Stimulated activated CD4-positive, alpha-beta T cell treated with anti-CD3 and anti-CD28 coated beads, Interleukin-4, amount 100 ng/mL, for 48 hours (primary cell): ENCODE measurements around the gene TRIM14.
"Not testable (repeated sequence)": the region's sequence is repeated elsewhere in the genome, so short reads cannot be mapped to it uniquely, and the experiment has no call there.

ENCODE experiments used
- DNase-seq, 2 donors: peaks; one replicate each; pipeline ENCODE4 v3.0.0-alpha.2; 2020; ENCODE audit warnings: low read depth in 2 of 2

The TRIM14 gene

DNA sequence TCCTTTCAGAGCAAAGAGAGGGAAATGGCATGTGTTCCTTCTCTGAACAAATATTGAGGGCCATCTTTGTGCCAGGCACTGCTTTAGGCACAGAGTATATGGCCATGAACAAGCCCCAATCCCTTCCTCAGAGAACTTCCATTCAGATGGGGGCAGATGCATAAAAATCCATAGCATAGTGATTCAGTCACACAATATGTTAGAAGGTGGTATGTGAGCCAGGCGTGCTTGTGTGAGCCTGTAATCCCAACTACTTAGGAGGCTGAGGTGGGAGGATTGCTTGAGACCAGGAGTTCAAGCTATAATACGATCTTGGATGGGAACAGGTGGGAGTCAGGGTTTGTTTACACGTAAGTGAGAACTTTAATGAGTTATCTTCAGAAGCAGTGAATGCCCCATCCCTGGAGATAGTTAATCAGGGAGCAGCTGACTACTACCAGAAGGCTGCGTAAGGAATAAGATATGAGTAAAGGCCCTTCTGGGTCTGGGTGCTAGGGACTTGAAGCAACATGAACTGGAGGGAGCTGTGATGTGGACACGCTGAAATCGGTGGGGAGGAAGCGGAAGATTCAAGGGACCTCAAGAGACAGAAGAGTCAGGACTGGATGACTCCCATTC lies 35.3 kb downstream of the TRIM14 start:
- DNase-seq: no peak

DNA sequence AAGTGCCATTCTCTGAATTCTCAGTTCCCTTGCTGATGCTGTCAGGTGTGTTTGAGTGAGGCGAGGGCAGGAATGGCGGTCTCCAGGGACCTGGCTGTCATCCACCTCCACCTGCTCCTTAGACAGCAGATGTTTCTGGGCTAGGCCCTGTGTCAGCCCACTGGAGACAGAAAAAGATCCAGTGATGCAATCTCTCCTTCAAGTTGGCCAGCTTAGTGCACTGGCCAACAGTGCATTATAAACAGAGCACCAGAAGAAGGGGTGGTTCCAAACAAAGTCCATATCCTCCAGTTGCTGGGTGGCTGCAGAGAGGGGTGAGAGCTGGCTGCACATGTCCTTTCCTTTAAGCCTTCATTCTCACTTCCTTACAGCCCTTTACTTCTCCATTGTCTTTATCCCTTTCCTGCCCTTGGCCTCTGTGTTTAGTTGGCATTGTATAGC lies 35.9 kb downstream of the TRIM14 start:
- DNase-seq: no peak

DNA sequence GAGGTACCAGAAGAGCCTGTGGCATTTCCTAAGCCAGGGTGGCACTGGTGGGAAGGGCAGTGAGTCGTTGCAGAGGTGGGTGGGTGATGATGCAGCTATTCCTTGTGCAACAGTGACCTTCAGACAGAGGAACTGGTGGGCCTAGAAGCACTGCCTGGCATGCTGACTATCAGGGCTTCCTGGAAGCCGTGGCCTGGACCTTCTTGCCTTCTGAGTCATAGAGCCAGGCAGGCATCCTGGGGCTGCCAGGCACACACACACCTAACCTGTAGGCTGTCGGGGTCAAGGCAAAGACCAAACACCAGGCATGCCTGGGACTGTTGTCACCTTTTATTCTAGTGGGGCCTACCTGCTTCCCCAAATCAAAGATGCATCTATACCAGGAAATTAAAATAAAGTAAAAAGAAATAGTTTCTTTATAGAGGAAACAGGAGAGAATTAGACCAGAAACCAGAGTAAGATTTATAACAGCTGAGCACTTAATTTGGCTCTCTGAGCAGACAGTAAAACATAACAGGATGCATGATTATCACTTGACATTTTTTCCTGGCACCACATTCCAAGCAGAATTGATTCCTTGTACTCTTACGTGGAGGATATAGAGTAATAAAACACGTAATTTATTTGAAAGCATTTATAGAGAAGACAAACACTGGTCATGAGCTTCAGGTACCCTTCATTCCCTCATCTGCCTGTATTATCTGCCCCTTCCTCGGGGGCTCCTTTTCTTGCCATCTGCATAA lies 37.4 kb downstream of the TRIM14 start:
- DNase-seq: peak; percentile 23 to 32

DNA sequence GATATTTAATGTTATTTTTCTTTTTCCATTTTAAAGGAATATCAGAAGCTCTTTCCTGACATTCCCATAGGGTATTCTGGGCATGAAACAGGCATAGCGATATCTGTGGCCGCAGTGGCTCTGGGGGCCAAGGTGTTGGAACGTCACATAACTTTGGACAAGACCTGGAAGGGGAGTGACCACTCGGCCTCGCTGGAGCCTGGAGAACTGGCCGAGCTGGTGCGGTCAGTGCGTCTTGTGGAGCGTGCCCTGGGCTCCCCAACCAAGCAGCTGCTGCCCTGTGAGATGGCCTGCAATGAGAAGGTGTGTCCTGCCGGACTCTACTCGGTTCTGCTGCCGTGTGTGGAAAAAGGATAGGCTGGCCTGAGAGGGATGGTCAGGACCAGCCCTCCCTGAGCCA lies 38.2 kb downstream of the TRIM14 start:
- no peak for DNase-seq

DNA sequence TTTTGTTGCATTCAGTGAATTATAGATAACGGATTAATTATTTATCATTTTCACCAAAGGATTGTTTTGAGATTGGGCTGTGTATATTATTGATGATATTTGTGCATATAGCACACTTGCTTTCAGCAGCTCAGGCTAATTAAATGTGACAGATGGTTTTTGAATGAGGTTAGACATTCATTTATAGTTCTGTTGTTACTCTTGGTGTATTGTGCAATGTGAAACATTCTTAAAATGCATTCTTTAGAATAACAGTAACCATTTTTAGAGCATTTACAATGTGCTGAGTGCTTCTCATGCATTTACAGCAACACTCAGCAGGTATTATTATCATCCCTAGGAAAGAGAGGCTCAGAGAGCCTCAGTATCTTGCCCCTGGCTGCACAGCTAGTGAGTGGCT lies 38.7 kb downstream of the TRIM14 start:
- no peak for DNase-seq

DNA sequence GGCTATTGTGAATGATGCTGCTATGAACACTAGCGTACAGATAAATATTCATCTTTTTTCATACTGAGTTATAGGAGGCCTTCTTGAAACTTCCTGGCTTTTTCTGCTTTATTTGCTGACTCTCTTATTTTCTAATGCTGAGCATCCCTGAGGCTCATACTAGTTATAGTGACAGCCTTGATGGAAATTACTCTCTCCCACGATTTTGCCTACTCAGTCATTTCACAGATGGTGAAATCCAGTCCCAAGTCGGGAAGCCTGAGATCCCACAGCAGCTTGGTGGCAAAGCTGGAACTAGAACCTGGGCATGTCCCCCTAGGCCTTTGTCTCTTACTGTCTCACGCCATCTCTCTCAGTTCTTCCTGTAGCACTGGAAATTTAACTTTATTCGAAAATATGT lies 40.1 kb downstream of the TRIM14 start:
- no peak for DNase-seq

DNA sequence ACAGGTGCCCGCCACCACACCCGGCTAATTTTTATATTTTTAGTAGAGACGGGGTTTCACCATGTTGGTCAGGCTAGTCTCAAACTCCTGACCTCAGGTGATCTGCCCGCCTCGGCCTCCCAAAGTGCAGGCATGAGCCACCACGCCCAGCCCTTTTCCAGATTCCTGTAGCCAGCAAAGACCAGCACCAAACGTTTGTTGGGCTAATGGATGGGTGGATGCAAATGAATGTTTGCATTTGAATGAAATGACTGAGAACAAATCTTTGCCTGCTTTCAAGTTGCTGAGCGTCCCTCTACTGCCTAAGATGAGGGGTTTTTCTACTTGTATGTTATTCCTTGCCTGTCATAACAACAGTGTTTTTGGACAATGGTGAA lies 42.5 kb downstream of the TRIM14 start:
- DNase-seq: not testable (repeated sequence)

DNA sequence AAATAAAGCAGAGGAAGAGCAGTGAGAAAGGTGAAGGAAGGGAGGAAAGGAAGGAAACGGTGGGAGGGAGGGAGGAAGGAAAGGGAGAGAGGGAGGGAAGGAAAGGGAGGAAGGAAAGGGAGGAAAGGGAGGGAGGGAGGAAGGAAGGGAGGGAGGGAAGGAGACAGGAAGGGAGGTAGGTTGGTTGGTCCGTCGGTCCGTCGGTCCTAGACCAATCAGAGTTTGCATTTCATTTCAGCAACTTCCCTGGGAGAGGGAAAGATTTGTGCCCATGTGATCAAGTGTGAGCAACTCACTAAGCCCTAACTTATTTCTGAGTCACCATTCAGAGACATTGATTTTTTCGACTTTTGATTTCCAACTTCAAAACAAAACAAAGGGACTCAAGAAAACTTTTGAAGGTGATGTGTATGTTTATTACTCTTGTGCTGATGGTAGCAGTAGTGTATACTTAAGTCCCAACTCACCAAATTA lies 43.7 kb downstream of the TRIM14 start:
- no peak for DNase-seq

DNA sequence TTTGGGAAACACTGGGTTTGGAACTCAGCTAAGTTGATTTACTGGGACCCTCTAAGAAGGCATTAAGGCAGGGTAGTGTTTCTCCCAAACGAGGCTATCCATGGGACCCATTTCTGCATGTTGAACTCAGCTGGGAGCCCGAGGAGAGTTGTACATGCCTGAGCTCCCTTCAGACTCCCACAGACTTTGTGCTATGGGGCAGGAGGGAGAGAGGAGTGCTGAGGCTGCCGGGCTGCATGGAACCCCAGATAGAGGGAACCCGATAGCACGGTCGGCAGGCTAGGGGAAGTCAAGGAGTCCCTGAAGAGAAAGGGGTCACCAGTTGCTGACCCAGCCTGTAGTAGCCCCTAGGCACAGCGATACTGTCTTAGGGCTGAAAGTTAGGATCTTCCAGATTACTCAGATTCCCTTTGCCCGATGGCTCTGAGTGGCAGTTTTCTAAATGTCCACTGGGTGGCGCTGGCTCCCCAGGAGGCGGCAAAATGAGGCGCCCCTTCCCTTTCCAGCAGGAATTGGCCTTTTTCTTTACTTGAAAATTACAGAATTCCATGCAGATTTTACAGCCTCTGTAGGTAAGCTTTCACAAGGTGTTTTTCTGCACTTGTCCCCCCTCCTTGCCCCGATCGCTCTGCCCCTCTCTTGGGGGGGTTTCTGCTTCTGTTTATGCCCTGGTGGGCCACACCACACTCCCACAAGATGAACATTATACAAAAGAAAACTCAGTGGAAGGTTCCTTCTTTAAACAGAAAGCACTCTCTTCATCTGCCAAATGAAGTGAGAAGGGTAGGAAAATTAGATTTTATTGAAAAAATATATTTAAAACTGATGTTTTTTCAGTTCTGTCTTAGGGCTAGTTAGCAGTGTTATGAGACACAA lies 44.7 kb downstream of the TRIM14 start:
- DNase-seq: peak; percentile 42 to 65

DNA sequence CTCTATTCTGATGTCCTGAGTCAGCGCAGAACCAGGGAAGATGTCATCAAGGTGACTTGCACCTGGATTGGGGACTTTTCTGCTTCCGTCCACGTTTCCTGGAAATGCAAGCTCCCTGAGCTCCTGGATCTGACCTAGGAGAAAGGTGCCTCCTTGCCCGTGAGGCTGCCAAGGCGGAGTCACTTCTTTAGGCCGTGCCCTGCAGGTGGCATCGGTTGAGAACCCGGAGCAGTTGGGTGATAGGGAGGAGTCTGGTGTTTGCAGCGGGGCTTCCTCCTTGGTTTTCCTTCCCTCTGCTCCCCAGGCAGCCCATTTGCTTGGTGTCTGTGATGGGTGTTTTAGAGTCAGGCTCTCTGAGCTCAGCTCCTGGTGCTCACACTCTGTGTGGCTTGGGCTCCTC lies 47.3 kb downstream of the TRIM14 start:
- no peak for DNase-seq

DNA sequence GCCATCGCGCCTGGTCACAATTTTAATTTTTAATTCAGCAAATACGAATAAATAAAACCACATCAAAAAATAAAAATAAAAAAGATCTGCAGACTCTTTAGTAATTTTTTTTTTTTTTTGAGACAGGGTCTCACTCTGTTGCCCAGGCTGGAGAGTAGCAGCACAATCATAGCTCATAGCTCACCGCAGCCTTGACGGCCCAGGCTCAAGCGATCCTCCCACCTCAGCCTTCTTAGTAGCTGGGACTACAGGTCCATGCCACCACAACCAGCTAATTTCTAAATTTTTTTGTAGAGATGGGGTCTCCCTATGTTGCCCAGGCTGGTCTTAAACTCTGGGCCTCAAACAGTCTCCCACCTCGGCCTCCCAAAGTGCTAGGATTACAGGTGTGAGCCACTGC lies 48.3 kb downstream of the TRIM14 start:
- DNase-seq: no peak

DNA sequence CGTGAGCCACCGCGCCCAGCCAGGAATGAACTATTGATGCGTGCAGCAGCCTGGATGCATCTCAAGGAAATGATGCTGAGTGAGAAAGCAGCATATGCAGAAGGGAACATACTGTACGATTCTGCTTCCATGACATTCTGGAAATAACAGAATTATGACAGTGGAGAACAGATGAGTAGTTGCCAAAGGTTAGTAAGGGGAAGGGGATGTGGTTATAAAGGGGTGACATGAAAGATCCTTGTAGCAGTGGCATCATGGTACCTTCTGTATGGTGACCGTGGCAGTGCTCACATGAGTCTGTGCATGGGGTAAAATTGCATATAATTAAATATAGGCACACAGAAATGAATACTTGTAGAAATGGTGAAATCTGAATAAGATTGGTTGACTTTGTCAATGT lies 49.5 kb downstream of the TRIM14 start:
- no peak for DNase-seq

DNA sequence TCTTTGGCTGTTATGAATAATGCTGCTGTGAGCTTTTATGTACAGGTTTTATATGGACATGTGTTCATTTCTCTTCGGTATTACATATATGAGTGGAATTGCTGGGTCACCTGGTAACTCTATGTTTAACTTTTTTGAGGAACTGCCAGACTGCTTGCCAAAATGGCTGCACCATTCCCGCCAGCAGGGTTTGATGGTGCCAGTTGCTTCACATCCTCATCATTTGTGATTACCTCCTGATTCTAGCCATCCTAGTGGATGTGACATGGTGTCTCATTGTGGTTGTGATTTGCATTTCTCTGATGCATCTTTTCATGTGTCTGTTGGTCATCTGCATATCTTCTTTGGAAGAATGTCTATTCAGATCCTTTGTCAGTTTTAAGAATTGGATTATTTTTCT lies 51.8 kb downstream of the TRIM14 start:
- no peak for DNase-seq

DNA sequence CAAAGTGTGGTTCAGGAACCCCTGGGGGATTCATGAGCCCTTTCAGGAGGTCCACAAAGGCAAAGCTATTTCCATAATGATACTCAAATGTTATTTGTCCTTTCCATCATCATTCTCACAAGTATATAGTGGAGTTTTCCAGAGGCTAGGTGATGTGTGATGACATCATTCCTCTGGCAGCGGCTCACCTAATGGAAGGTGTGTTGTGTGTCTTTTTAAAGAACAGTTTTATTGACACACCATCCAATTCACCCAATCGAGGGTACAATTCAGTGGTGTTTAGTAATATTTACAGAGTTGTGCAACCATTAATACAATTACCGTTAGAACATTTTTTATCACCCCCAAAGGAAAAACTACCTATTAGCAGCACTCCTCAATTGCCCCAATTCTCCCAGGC lies 52.8 kb downstream of the TRIM14 start:
- DNase-seq: no peak

DNA sequence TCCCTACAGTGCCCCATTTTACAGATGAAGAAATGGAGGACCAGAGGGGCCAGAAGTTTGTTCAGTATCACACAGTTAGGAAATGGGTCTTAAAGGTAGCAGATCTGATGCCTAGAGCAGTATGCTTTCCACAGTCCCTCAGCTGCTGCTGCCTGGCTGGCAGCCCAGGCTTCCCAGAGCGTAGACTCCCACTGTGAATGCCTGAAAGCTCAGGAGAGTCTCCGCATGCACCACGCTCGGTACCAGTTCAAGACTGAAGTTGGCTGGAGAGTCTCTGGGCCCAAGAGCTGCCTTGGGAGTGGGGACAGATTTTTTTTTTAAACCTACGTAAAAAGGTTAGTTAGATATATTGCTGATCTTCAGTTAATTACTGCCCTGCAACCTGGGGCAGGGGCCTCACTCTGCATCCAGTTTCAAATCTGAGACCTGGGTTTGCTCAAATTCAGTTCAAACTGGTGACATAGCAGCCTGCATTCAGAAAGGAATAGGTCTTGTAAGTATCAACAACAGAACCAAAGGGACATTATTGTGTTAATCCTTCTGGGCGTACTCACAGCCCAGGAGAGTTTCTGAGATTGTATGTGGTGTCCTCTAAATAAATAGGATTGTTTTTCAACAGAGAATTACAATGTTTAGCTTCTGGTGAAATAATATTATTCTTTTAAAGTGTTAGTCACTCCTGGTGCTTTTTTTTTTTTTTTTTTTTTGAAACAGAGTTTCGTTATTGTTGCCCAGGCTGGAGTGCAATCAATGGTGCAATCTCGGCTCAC lies 54.2 kb downstream of the TRIM14 start:
- DNase-seq: no peak

DNA sequence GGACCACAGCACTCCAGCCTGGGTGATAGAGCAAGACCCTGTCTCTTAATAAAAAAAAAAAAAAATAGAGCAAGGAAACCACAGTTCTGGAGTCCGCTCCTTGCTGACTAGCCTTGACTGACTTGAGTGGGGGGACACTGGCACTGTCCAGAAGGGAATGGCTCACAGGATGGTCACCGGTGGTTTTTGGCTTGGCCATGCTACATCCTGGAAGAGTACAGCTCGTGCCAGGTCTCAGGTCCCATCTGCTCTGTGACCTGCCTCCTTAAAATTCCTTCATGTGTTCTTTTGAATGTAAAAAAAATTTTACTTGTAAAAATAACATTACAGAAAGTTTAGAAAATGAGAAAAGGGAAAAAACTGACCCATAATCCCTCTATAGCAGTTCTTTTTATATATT lies 56.9 kb downstream of the TRIM14 start:
- no peak for DNase-seq

DNA sequence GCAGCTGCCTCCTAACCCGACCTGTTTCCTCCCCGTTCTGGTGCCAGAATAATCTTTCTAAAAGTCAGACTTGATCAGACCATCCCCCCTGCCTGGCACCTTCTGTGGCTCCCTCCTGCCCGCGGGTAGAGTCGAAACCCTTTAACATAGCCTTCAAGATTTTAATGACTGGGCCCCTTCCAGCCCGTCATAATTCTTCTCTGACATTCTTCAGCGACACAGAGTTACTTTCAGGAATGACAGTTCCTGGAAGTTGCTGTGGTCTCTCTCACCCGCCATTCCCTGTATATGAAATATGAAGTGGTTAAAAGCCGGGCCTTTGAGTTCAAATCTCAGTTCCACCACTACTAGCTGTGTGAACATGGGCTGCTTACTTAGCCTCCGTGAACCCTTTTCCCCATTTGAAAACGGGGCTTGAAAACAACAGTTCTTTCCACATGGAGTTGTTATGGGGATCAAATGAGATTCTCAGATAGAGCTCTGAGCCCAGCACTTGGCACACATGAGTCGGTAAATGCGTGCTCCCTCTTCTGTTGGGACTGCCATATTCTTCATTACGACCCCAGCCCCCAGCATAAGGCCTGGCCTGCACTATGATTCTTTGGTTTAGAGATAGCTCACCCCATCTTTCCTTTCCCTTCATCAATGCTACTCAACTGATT lies 61.8 kb downstream of the TRIM14 start:
- DNase-seq: peak in 1 of 2 donors; percentile 24

DNA sequence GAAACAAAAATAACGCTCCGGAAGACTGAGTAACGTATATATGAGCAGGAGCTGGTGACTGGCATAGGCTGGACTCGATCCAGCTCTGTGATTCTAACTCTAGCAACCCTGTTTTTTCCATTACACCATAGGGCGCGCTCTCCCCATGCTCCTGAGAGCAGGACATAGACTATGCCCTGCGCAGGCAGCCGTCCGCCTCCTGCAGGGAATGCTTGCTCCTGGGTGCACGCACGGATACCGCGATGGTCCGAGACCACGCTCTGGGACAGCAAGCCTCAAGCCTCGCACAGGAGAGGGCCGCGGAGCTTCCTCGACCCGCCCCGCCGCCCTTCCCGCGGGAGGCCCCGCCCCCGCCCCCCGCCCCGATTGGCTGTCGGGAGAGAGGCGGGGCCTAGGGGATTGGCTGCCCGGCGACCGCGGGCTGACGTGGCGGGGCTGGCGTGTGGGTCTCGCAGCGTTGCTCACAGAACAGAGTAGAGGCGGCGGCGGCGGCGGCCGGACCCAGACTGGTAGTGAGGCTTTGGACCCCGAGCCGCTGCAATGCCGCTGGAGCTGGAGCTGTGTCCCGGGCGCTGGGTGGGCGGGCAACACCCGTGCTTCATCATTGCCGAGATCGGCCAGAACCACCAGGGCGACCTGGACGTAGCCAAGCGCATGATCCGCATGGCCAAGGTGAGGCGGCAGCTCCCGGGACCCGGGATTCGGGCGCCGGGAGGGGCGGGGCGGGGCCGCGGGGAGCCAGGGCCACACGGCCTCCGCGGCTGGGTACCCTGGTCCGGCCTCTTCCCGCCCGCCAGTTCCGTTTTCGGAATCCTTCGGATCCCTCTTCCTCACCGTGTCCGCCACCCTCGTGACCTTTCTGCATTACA lies 62.5 kb downstream of the TRIM14 start, which contains the start of gene NANS:
Gene NANS (plus strand): TSS at position 464 of the 869 bp plus-strand sequence. CDS start 77 bp downstream, at position 541.
- DNase-seq: peak; percentile 90 to 93

DNA sequence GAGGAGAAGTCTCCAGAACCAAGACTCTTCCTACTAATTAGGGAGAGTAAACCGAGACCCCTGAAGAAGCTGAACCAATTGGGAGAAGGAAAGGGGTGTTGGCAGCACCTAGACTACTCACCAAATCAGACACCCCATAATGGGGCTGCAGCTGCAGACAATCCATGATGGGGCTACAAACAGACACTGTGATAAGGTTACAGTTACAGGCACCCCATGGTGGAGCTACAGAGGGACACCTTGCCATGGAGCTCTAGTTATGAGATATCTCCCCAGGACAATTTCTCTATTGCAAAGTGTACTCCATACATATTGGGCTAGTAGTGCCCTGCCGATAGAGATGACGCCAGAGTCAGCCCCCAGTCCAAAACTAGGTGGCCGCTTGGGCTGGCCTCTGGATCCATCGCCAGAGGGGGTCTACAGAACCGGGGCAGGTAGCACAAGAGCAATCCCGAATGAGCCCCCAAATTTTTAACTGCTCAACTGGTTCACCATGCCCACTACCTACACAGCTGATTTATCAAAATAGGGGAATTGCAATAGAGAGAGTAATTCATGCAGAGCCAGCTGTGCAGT lies 64.6 kb downstream of the TRIM14 start:
- no peak for DNase-seq

DNA sequence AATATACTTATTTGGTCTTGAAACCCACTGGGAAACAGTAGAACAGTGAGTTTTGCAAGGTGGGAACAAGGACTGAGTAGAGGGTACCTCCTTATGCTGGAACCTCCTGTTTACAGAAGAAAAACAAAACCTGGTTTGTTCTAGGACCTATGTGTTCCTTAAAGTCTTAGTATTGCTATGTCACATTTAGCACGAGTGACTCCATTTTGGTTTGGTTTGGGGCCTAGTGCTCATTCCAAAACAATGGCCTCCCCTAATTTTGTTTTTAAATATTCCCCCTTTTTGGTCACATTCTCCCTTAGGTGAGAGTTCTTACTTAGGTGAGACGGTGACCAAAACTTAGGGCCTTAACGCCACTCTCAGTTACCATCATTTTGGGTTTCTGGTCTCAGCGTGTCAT lies 68.7 kb downstream of the TRIM14 start:
- DNase-seq: no peak
